Loucy (cell line): ENCODE measurements around the gene ZSCAN21.

Experiments
- EZH2phosphoT487 ChIP-seq: fragments of 200-600 bp; IDR thresholded peaks from 2 replicates; pipeline ENCODE4 v1.6.1; 2018; ENCODE audit warnings: antibody characterized with exemption, mild to moderate bottlenecking, moderate library complexity, borderline replicate concordance
- TF ChIP-seq, protein P1 (sequence below): fragments of 200-600 bp; sonication (generic); conservative IDR thresholded peaks from 2 replicates; pipeline ENCODE4 v1.5.1; 2014; ENCODE audit warnings: mild to moderate bottlenecking, antibody characterized with exemption, low read length

DNA sequence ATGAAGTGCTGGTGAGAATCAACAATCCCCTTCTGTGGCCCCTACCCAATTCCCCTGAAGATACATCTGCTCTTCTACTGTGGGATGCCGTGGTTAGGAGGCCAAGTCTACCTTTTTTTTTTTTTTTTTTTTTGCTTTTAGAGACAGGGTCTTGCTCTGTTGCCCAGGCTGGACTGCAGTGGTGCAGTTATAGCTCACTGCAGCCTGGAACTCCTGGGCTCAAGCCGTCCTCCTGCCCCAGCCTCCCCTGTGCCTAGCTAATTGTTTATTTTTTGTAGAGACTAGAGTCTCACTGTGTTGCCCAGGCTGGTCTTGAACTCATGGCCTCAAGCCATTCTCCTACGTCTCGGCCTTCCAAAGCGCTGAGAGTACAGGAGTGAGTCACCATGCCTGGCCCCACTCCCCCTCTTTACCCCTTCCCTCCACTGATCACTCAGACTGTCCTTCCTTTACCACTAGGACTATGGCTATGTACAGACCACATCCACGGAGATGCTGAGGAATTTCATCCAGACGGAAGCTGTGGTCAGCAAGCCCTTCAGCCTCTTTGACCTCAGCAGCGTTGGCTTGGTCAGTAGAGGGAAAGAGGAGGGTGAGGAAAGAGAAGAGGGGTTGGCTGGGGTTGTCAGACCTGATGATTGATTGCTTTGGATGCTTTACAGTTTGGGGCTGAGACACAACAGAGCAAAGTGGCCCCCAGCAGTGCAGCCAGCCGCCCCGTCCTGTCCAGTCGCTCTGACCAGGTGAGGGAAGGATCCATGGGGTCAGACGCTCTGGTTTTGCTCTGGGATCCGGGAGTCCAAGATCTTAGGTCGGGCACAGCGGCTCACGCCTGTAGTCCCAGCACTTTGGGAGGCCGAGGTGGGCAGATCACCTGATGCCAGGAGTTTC lies 53.6 kb downstream of the ZSCAN21 start:
- TF ChIP-seq, protein P1, sequence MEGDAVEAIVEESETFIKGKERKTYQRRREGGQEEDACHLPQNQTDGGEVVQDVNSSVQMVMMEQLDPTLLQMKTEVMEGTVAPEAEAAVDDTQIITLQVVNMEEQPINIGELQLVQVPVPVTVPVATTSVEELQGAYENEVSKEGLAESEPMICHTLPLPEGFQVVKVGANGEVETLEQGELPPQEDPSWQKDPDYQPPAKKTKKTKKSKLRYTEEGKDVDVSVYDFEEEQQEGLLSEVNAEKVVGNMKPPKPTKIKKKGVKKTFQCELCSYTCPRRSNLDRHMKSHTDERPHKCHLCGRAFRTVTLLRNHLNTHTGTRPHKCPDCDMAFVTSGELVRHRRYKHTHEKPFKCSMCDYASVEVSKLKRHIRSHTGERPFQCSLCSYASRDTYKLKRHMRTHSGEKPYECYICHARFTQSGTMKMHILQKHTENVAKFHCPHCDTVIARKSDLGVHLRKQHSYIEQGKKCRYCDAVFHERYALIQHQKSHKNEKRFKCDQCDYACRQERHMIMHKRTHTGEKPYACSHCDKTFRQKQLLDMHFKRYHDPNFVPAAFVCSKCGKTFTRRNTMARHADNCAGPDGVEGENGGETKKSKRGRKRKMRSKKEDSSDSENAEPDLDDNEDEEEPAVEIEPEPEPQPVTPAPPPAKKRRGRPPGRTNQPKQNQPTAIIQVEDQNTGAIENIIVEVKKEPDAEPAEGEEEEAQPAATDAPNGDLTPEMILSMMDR, result no peak
- TF ChIP-seq EZH2phosphoT487, result no peak
